ENCODE measurements around the gene OR51T1.

GRCh38 chr11:4881188-4881587 lies 512 bp upstream of the OR51T1 start:
- TF ChIP-seq CTCF (IDR thresholded peaks at IDR 0.05; ENCODE audit: insufficient read depth, low read depth, low read length) (no peak), EZH2 (IDR thresholded peaks at IDR 0.05; ENCODE audit: insufficient read depth, low read length) (no peak)

Data from astrocyte (in vitro differentiated cells and primary cell).